ENCODE measurements around the gene SLC38A5.

GRCh38 chrX:48476919-48477318 is 6.9 kb upstream of the SLC38A5 start:
- TF ChIP-seq EZH2 (IDR thresholded peaks at IDR 0.05) (no peak), FOXP2 (optimal IDR thresholded peaks at IDR 0.05; ENCODE audit: control extremely low read depth, extremely low read length, insufficient read depth) (no peak), POLR2AphosphoS5 (IDR thresholded peaks at IDR 0.05; ENCODE audit: borderline replicate concordance, low read depth, low read length) (no peak)

Measured in SK-N-MC (cell line).